Tibial artery (tissue), 4 donors: Measurements from ENCODE around the gene ALDH1B1.
A peak's percentile ranks its signal among the peaks of the same experiment; 100 is the strongest.

Experiments used
- DNase-seq, 2 donors: peaks; one replicate each; pipeline ENCODE4 v3.0.0-alpha.2; 2019
- H3K27ac ChIP-seq, 2 donors: fragments of 200-600 bp; sonication (generic) in 1 of 2; 1 replicate in 1 of 2; 2 replicates in 1 of 2; pipeline ENCODE4 v1.5.1; 2018 to 2019; ENCODE audit warnings: mild to moderate bottlenecking in 1 of 2
- H3K27me3 ChIP-seq, 2 donors: fragments of 200-600 bp; sonication (generic) in 1 of 2; one replicate each; pipeline versions ENCODE4 v1.5.1 to v1.6.0; 2016 to 2019
- H3K36me3 ChIP-seq, 3 donors: fragments of 200-600 bp; sonication (generic) in 2 of 3; one replicate each; pipeline ENCODE4 v1.5.1; 2016 to 2019; ENCODE audit warnings: mild to moderate bottlenecking in 2 of 3
- H3K4me1 ChIP-seq, 4 donors: fragments of 200-600 bp; sonication (generic) in 2 of 4; 1 replicate in 3 of 4; 2 replicates in 1 of 4; pipeline ENCODE4 v1.5.1; 2016 to 2019
- H3K4me3 ChIP-seq, 2 donors: fragments of 200-600 bp; sonication (generic) in 1 of 2; 1 replicate in 1 of 2; 2 replicates in 1 of 2; pipeline ENCODE4 v1.5.1; 2018 to 2019; ENCODE audit warnings: mild to moderate bottlenecking in 2 of 2
- H3K9me3 ChIP-seq, 3 donors: fragments of 200-600 bp; sonication (generic) in 1 of 3; one replicate each; pipeline ENCODE4 v1.5.1; 2016 to 2019
- intact Hi-C: fragments of 100-400 bp; cut with DNase I; formaldehyde crosslinking; loops from one replicate; pipeline ENCODE4 v1.15.0; 2023; ENCODE audit warnings: low total_unique reads
- TF ChIP-seq, protein P1 (sequence below), 2 experiments: fragments of 200-600 bp in 1 of 2; fragments of 450-650 bp in 1 of 2; IDR thresholded peaks; one replicate each; pipeline ENCODE4 v1.5.1; 2017 to 2019; ENCODE audit warnings: antibody characterized with exemption in 2 of 2, mild to moderate bottlenecking in 1 of 2, moderate library complexity in 1 of 2

ALDH1B1 gene

DNA sequence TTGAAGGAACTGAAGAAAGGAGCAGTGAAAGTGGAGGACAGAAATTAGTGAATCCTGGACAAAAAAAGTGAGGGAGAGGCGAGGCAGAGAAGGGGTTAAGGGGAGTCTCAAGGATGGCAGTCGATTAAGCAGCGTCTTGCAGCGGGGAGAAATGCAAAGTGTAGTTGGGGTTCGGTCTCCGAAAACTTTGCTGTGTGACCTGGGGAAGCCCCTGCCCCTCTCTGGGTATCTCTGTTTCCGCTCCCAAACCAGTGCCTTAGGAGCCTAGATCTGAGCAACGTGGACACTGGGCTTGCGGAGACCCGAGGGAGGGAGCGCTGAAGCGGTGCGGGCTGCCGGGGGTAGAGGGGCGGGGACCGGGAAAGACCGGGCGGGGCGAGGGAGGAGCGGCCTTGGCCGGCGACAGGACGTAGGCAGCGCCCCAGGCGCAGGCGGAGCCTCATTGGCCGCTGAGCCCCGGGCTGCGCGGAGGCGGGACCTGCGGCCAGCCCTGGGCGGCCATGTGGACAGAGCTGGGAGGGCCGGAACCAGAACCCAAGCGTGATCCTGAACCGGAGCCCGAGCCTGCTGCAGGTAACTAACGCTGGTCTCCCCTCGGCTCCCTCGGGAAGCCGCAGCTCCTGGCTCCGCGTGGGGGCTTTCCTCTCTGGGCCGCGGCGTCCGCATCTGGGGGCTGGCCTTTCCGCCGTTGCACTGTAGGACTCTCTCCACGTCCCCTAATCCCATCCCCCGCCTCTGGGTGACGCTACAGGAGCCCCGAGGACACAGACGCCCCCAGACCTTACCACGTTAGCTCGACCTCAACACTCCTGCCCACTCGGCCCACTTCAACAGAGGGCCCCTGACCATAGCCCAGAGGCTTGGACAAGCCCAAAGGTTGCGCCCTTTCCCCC is at the start of gene ALDH1B1:
ALDH1B1 (plus strand) TSS at position 468 of the 893 bp plus-strand sequence. CDS start 3,047 bp downstream, outside the sequence.
- Histone ChIP-seq H3K27ac (peak within 1 kb of the TSS; percentile 91 to 97), H3K4me3 (peak within 1 kb of the TSS; percentile 86 to 93), H3K4me1 (peaks cover 0 to 94% (median 67%) of the 10 kb centered on the region in 4 donors), H3K36me3 (peaks cover 20 to 29% (median 27%) of the 10 kb centered on the region in 3 donors), H3K27me3 (no peaks in the 10 kb centered on the region), H3K9me3 (no peaks in the 10 kb centered on the region)
- intact Hi-C loops = no loop called here
- TF ChIP-seq, protein P1, sequence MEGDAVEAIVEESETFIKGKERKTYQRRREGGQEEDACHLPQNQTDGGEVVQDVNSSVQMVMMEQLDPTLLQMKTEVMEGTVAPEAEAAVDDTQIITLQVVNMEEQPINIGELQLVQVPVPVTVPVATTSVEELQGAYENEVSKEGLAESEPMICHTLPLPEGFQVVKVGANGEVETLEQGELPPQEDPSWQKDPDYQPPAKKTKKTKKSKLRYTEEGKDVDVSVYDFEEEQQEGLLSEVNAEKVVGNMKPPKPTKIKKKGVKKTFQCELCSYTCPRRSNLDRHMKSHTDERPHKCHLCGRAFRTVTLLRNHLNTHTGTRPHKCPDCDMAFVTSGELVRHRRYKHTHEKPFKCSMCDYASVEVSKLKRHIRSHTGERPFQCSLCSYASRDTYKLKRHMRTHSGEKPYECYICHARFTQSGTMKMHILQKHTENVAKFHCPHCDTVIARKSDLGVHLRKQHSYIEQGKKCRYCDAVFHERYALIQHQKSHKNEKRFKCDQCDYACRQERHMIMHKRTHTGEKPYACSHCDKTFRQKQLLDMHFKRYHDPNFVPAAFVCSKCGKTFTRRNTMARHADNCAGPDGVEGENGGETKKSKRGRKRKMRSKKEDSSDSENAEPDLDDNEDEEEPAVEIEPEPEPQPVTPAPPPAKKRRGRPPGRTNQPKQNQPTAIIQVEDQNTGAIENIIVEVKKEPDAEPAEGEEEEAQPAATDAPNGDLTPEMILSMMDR (IDR thresholded peaks at IDR 0.05) = peak in 1 of 2 experiments; percentile 16
- DNase-seq = peak; percentile 79 to 94

DNA sequence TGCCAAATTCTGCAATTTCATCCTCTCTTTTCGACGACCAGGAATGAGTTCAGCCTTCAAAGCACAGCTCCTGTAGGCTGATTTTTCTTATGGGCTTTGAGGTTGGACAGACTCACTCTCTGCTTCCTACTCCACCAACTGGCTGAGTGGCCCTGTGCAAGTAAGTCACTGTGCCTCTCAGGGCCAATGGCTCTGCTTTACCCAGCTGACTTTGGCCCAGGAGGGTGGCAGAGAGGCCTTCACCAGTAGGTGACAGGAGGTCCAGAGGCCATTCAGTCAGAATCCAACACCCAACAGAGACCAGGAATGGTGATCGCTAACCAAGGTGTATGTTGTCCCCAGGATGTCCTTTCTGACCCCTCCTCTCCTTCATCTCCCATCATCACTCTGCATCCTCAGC is 49.5 kb upstream of the ALDH1B1 start:
- Histone ChIP-seq H3K9me3 (no peaks in the 10 kb centered on the region), H3K4me3 (no peak overlapping the region), H3K27me3 (peaks cover 0 to 3% of the 10 kb centered on the region in 2 donors), H3K27ac (no peak overlapping the region), H3K4me1 (peaks cover 0 to 3% (median 0%) of the 10 kb centered on the region in 4 donors), H3K36me3 (no peaks in the 10 kb centered on the region)
- intact Hi-C loops = no loop called here
- peak in 1 of 2 donors; percentile 24 for DNase-seq
- TF ChIP-seq, protein P1 (IDR thresholded peaks at IDR 0.05) = no peak

- no peaks in the 10 kb centered on the region for H3K36me3 ChIP-seq
- H3K4me3 ChIP-seq = no peak overlapping the region
- peaks cover 0 to 3% of the 10 kb centered on the region in 2 donors for H3K27me3 ChIP-seq
- no peak overlapping the region for H3K27ac ChIP-seq
- peaks cover 0 to 3% (median 0%) of the 10 kb centered on the region in 4 donors for H3K4me1 ChIP-seq
- DNase-seq = peak in 1 of 2 donors; percentile 28
- no peaks in the 10 kb centered on the region for H3K9me3 ChIP-seq
- TF ChIP-seq, protein P1 (IDR thresholded peaks at IDR 0.05) = no peak
- intact Hi-C loops = no loop called here
Observed at GRCh38 chr9:38343552-38343951, 49.0 kb upstream of the ALDH1B1 start.

- TF ChIP-seq, protein P1 (IDR thresholded peaks at IDR 0.05) = no peak
- no peak overlapping the region for H3K4me3 ChIP-seq
- H3K9me3 ChIP-seq = no peaks in the 10 kb centered on the region
- H3K27ac ChIP-seq = no peak overlapping the region
- H3K4me1 ChIP-seq = no peaks in the 10 kb centered on the region
- H3K27me3 ChIP-seq = peaks cover 0 to 3% of the 10 kb centered on the region in 2 donors
- intact Hi-C loops = no loop called here
- no peaks in the 10 kb centered on the region for H3K36me3 ChIP-seq
- no peak for DNase-seq
Observed at GRCh38 chr9:38344566-38345324, 47.8 kb upstream of the ALDH1B1 start.

GRCh38 chr9:38345851-38346755 is 46.4 kb upstream of the ALDH1B1 start:
- no peak overlapping the region for H3K4me3 ChIP-seq
- H3K4me1 ChIP-seq = no peaks in the 10 kb centered on the region
- no peak overlapping the region for H3K27ac ChIP-seq
- intact Hi-C loops = no loop called here
- no peaks in the 10 kb centered on the region for H3K36me3 ChIP-seq
- no peaks in the 10 kb centered on the region for H3K9me3 ChIP-seq
- DNase-seq = no peak
- TF ChIP-seq, protein P1 (IDR thresholded peaks at IDR 0.05) = no peak
- peaks cover 0 to 3% of the 10 kb centered on the region in 2 donors for H3K27me3 ChIP-seq
